OCI-LY1 (cell line): ENCODE data around the gene PET117.
"Not testable (repeated sequence)": the region's sequence is repeated elsewhere in the genome, so short reads cannot be mapped to it uniquely, and the experiment has no call there.

Experiments used
- H2AFZ ChIP-seq: fragments of 200-600 bp; sonication (generic), shearing (Covaris generic); 2 replicates; pipeline ENCODE4 v1.6.0; 2014; ENCODE audit warnings: antibody characterized with exemption, mild to moderate bottlenecking, low read length
- H3F3A ChIP-seq: fragments of 200-600 bp; sonication (generic), shearing (Covaris generic); 2 replicates; pipeline ENCODE4 v1.6.0; 2014; ENCODE audit warnings: mild to moderate bottlenecking, antibody characterized with exemption, low read length, moderate library complexity; ENCODE audit not compliant: insufficient read depth
- H3K27ac ChIP-seq: fragments of 200-600 bp; sonication (generic); 2 replicates; pipeline ENCODE4 v1.5.1; 2014; ENCODE audit warnings: low read length, mixed run types, mild to moderate bottlenecking, low read depth; ENCODE audit not compliant: poor library complexity, severe bottlenecking
- H3K27me3 ChIP-seq: fragments of 200-600 bp; sonication (generic); 2 replicates; pipeline ENCODE4 v1.6.0; 2014; ENCODE audit warnings: antibody characterized with exemption, mild to moderate bottlenecking, low read length, moderate library complexity; ENCODE audit not compliant: insufficient read depth
- H3K36me3 ChIP-seq: fragments of 200-600 bp; sonication (generic); 2 replicates; pipeline ENCODE4 v1.6.1; 2014; ENCODE audit warnings: mild to moderate bottlenecking, antibody characterized with exemption, low read length, moderate library complexity, mixed read lengths; ENCODE audit not compliant: insufficient read depth
- H3K4me1 ChIP-seq: fragments of 200-600 bp; sonication (generic); 2 replicates; pipeline ENCODE4 v1.5.1; 2014; ENCODE audit warnings: mild to moderate bottlenecking, low read length, moderate library complexity; ENCODE audit not compliant: insufficient read depth, severe bottlenecking
- H3K4me2 ChIP-seq: fragments of 200-600 bp; sonication (generic), shearing (Covaris generic); 2 replicates; pipeline ENCODE4 v1.6.1; 2014; ENCODE audit warnings: low read length
- H3K4me3 ChIP-seq: fragments of 200-600 bp; sonication (generic); 2 replicates; pipeline ENCODE4 v1.5.1; 2014; ENCODE audit warnings: low read length, low read depth, mild to moderate bottlenecking, mixed read lengths; ENCODE audit not compliant: poor library complexity, severe bottlenecking
- H3K79me2 ChIP-seq: fragments of 200-600 bp; shearing (Covaris generic); 2 replicates; pipeline ENCODE4 v1.6.1; 2016; ENCODE audit warnings: mixed run types, low read length, mixed read lengths; ENCODE audit not compliant: insufficient read depth
- H3K9ac ChIP-seq: fragments of 200-600 bp; sonication (generic), shearing (Covaris generic); 2 replicates; pipeline ENCODE4 v1.6.1; 2014; ENCODE audit warnings: mild to moderate bottlenecking, low read length, mixed read lengths
- H3K9me2 ChIP-seq: fragments of 200-600 bp; sonication (generic), shearing (Covaris generic); 2 replicates; pipeline ENCODE4 v1.6.1; 2014; ENCODE audit warnings: low read depth, mild to moderate bottlenecking, low read length, mixed read lengths
- H3K9me3 ChIP-seq: fragments of 200-600 bp; shearing (Covaris generic); 2 replicates; pipeline ENCODE4 v1.6.1; 2014; ENCODE audit warnings: low read length, mixed read lengths
- H4K20me1 ChIP-seq: fragments of 200-600 bp; sonication (generic), shearing (Covaris generic); 2 replicates; pipeline ENCODE4 v1.6.0; 2016; ENCODE audit warnings: mild to moderate bottlenecking, low read length; ENCODE audit not compliant: insufficient read depth
- CTCF ChIP-seq: fragments of 200-600 bp; sonication (generic), shearing (Covaris generic); IDR thresholded peaks from 2 replicates; pipeline ENCODE4 v1.5.1; 2017; ENCODE audit warnings: mild to moderate bottlenecking, antibody characterized with exemption, low read length, moderate library complexity, mixed read lengths
- EZH2 ChIP-seq: fragments of 200-600 bp; sonication (generic), shearing (Covaris generic); IDR thresholded peaks from 2 replicates; pipeline ENCODE4 v1.8.0; 2017; ENCODE audit warnings: borderline replicate concordance, mixed run types, mild to moderate bottlenecking, antibody characterized with exemption, low read length, moderate library complexity, mixed read lengths

PET117 gene

GRCh38 chr20:18174906-18175683 is 37.4 kb downstream of the PET117 start:
- Histone ChIP-seq H3K4me3 (no peak overlapping the region), H3K4me1 (no peaks in the 10 kb centered on the region), H3F3A (no peaks in the 10 kb centered on the region), H2AFZ (no peak overlapping the region), H3K9me3 (no peaks in the 10 kb centered on the region), H3K4me2 (no peak overlapping the region), H3K79me2 (no peaks in the 10 kb centered on the region), H3K27me3 (no peaks in the 10 kb centered on the region), H3K27ac (no peak overlapping the region), H3K9ac (no peak overlapping the region), H3K9me2 (no peaks in the 10 kb centered on the region), H3K36me3 (peaks cover 7% of the 10 kb centered on the region), H4K20me1 (no peaks in the 10 kb centered on the region)
- TF ChIP-seq CTCF, result no peak
- no peak for TF ChIP-seq EZH2

DNA sequence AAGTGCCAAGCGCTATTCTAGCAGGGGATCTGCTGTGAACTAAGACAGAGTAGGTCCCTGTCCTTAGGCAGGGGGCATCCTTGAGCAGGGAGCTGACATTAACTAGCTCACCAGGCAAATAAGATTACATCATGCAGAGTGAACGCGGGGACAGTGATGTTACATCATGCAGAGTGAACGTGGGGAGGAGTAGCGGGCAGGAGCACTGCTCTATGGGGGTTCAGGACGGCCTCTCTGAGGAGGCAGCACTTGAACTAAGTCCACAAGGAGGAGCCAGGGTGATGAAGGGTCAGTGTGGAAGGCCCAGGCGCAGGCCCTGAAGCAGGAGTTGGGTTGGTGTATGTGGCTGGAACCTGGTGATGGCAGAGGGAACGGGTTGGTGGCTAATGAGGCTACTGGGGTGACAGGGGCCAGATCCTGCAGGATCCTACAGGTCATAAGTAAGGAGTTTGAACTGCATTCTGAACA is 38.7 kb downstream of the PET117 start:
- Histone ChIP-seq H3K4me2 (no peak overlapping the region), H2AFZ (no peak overlapping the region), H3K9me2 (no peaks in the 10 kb centered on the region), H3F3A (no peaks in the 10 kb centered on the region), H3K9ac (no peak overlapping the region), H3K36me3 (peaks cover 10% of the 10 kb centered on the region), H3K27me3 (no peaks in the 10 kb centered on the region), H3K27ac (no peak overlapping the region), H3K9me3 (peaks cover 4% of the 10 kb centered on the region; the same call in 1 of the 2 replicates), H3K79me2 (no peaks in the 10 kb centered on the region), H3K4me3 (no peak overlapping the region), H3K4me1 (no peaks in the 10 kb centered on the region), H4K20me1 (no peaks in the 10 kb centered on the region)
- TF ChIP-seq CTCF (no peak), EZH2 (no peak)

- H3K9me3 ChIP-seq, H4K20me1 ChIP-seq, H3K9ac ChIP-seq, H3K27me3 ChIP-seq, H3K79me2 ChIP-seq, H3F3A ChIP-seq, H3K9me2 ChIP-seq, H3K4me1 ChIP-seq, H2AFZ ChIP-seq, H3K4me3 ChIP-seq, H3K27ac ChIP-seq, H3K4me2 ChIP-seq: not testable (repeated sequence)
- peaks cover 37% of the 10 kb centered on the region for H3K36me3 ChIP-seq
These were observed 42.7 kb downstream of the PET117 start for GRCh38 chr20:18180366-18180765.

GRCh38 chr20:18180815-18181214 is 43.2 kb downstream of the PET117 start:
- Histone ChIP-seq H3K4me2 (no peak overlapping the region), H3K9me2 (no peaks in the 10 kb centered on the region), H3K4me1 (no peaks in the 10 kb centered on the region), H3K79me2 (no peaks in the 10 kb centered on the region), H4K20me1 (no peaks in the 10 kb centered on the region), H3K9me3 (peaks cover 4% of the 10 kb centered on the region; the same call in 1 of the 2 replicates), H3K27me3 (no peaks in the 10 kb centered on the region), H3K36me3 (peaks cover 40% of the 10 kb centered on the region), H3F3A (no peaks in the 10 kb centered on the region), H3K27ac (no peak overlapping the region), H3K4me3 (no peak overlapping the region), H2AFZ (no peak overlapping the region), H3K9ac (no peak overlapping the region)
- TF ChIP-seq CTCF (no peak), EZH2 (no peak)
